H1 (cell line): ENCODE measurements around the gene TMEM178B. TPM values are rescaled to one million over a fixed set of nuclear protein-coding genes. Genes with fewer than 3 reads are reported as not detected.

Experiments used
- CBX8 ChIP-seq: fragments of 300-800, 300-1000 bp; sonication (generic); IDR thresholded peaks from 2 replicates; pipeline ENCODE4 v1.7.1; 2016; ENCODE audit warnings: low read depth, low read length, borderline replicate concordance
- JUN ChIP-seq: IDR thresholded peaks from 2 replicates; pipeline ENCODE4 v1.6.1; 2011; ENCODE audit warnings: low read depth, mild to moderate bottlenecking, improper control_type of control experiment, low read length
- POLR2AphosphoS5 ChIP-seq: IDR thresholded peaks from 2 replicates; pipeline ENCODE4 v1.6.1; 2011; ENCODE audit warnings: low read depth, low read length
- polyA plus RNA-seq, 7 experiments: library from polyadenylated mRNA; depleted of rRNA in 3 of 7; stranded (reverse) in 5 of 7; unstranded in 2 of 7; fragments of >200 nt in 5 of 7; fragments of 200-250 nt in 2 of 7; gene quantifications; 1 replicate in 5 of 7; 2 replicates in 1 of 7; 4 replicates in 1 of 7; pipeline versions ENCODE4 v1.2.1 to v1.2.3, GENCODE V29; 2011 to 2013; ENCODE audit warnings: missing spikeins in 2 of 7, mixed read lengths in 2 of 7
- total RNA-seq: library from RNA; stranded (reverse); fragmentation: NEBNext Ultra II Directional; extraction: Animal tissue kit (Norgen Biotek cat#: 25700); gene quantifications from 2 replicates; pipeline ENCODE4 v1.2.1, GENCODE V29; 2021

TMEM178B gene
- total and polyA plus RNA-seq, 2 of the 8 experiments (the other 6 are each of a cell fraction or from before 2014, with no cell fraction given): 5.3 to 18.1 TPM

DNA sequence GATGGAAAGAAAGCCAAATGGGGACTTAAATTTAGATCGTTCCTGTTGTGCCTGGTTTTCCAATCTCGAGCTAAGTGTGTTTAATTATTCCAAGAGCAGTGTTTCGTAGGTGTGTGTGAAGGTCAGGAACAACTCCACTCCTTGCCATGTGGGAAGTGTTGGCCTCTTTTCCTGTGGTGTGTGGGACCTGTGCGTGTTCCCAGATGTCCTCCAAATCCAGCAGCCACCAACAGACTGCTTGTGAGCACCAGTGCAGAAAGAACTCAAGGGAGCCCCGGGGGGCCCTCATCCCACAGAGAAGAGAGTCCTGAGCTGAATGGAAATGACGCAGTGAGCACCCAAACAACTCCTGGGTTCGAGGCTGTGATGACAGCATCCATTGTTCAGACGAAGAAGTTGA is 227.7 kb downstream of the TMEM178B start (continued):
- no peak for TF ChIP-seq POLR2AphosphoS5
- no peak for TF ChIP-seq JUN
- no peak for TF ChIP-seq CBX8
